Measurements from ENCODE around the gene LGR4. TPM values are rescaled to one million over a fixed set of nuclear protein-coding genes. Genes with fewer than 3 reads are reported as not detected.
A peak's percentile ranks its signal among the peaks of the same experiment; 100 is the strongest.

Gene LGR4
- total and polyA plus RNA-seq, 2 donors from 2014 or later: 22.7 to 109 TPM

- no peak for FAIRE-seq
- intact Hi-C loops (cut with DNase I): no loop called here
- Histone ChIP-seq H3K36me3 (ENCODE audit: control insufficient read depth in 2 of 3, insufficient read depth in 3 of 3, low read length in 3 of 3) (no peaks in the 10 kb centered on the region), H3K9me3 (ENCODE audit: control insufficient read depth in 2 of 3, insufficient read depth in 1 of 3, low read length in 3 of 3) (no peaks in the 10 kb centered on the region), H3K4me1 (ENCODE audit: control insufficient read depth in 2 of 3, insufficient read depth in 2 of 3, low read depth in 1 of 3, low read length in 3 of 3) (peaks cover 9 to 56% (median 17%) of the 10 kb centered on the region in 3 donors), H3K27ac (ENCODE audit: low read depth in 2 of 2, low read length in 2 of 2) (peak overlapping the region in 1 of 2 donors; percentile 8), H3K27me3 (ENCODE audit: control insufficient read depth, insufficient read depth, low read length) (no peaks in the 10 kb centered on the region), H3K4me3 (ENCODE audit: low read length in 3 of 3) (no peak overlapping the region), H3K9ac (ENCODE audit: low read length in 3 of 3) (no peak overlapping the region)
- DNase-seq: peak in 1 of 5 donors; percentile 24
- TF ChIP-seq CTCF (IDR thresholded peaks at IDR 0.05; ENCODE audit: borderline replicate concordance, extremely low read depth, insufficient read depth): no peak
Measured at GRCh38 chr11:27460158-27460978, 12.2 kb downstream of the LGR4 start.

GRCh38 chr11:27459191-27459590, 13.4 kb downstream of the LGR4 start:
- H3K36me3 ChIP-seq (ENCODE audit: control insufficient read depth in 2 of 3, insufficient read depth in 3 of 3, low read length in 3 of 3): no peaks in the 10 kb centered on the region
- no peaks in the 10 kb centered on the region for H3K27me3 ChIP-seq (ENCODE audit: control insufficient read depth, insufficient read depth, low read length)
- DNase-seq: peak in 3 of 5 donors; percentile 51 to 76 (median 52)
- no peak overlapping the region for H3K4me3 ChIP-seq (ENCODE audit: low read length in 3 of 3)
- no peaks in the 10 kb centered on the region for H3K9me3 ChIP-seq (ENCODE audit: control insufficient read depth in 2 of 3, insufficient read depth in 1 of 3, low read length in 3 of 3)
- no peak overlapping the region for H3K9ac ChIP-seq (ENCODE audit: low read length in 3 of 3)
- FAIRE-seq: no peak
- TF ChIP-seq CTCF (IDR thresholded peaks at IDR 0.05; ENCODE audit: borderline replicate concordance, extremely low read depth, insufficient read depth): no peak
- H3K27ac ChIP-seq (ENCODE audit: low read depth in 2 of 2, low read length in 2 of 2): no peak overlapping the region
- intact Hi-C loops (cut with DNase I): no loop called here
- peaks cover 6 to 53% (median 17%) of the 10 kb centered on the region in 3 donors for H3K4me1 ChIP-seq (ENCODE audit: control insufficient read depth in 2 of 3, insufficient read depth in 2 of 3, low read depth in 1 of 3, low read length in 3 of 3)

GRCh38 chr11:27458182-27458581, 14.4 kb downstream of the LGR4 start:
- no peak for DNase-seq
- TF ChIP-seq CTCF (IDR thresholded peaks at IDR 0.05; ENCODE audit: borderline replicate concordance, extremely low read depth, insufficient read depth): no peak
- H3K27me3 ChIP-seq (ENCODE audit: control insufficient read depth, insufficient read depth, low read length): no peaks in the 10 kb centered on the region
- H3K9me3 ChIP-seq (ENCODE audit: control insufficient read depth in 2 of 3, insufficient read depth in 1 of 3, low read length in 3 of 3): no peaks in the 10 kb centered on the region
- FAIRE-seq: no peak
- H3K4me1 ChIP-seq (ENCODE audit: control insufficient read depth in 2 of 3, insufficient read depth in 2 of 3, low read depth in 1 of 3, low read length in 3 of 3): peaks cover 6 to 49% (median 14%) of the 10 kb centered on the region in 3 donors
- intact Hi-C loops (cut with DNase I): no loop called here
- H3K36me3 ChIP-seq (ENCODE audit: control insufficient read depth in 2 of 3, insufficient read depth in 3 of 3, low read length in 3 of 3): no peaks in the 10 kb centered on the region
- no peak overlapping the region for H3K27ac ChIP-seq (ENCODE audit: low read depth in 2 of 2, low read length in 2 of 2)
- no peak overlapping the region for H3K4me3 ChIP-seq (ENCODE audit: low read length in 3 of 3)
- H3K9ac ChIP-seq (ENCODE audit: low read length in 3 of 3): no peak overlapping the region

Data from kidney (tissue), 14 donors.